Endothelial cell of hepatic sinusoid (primary cell): ENCODE measurements around the gene GADD45B.
"Not testable (repeated sequence)": the region's sequence is repeated elsewhere in the genome, so short reads cannot be mapped to it uniquely, and the experiment has no call there.

Experiments used
- in situ Hi-C: cut with HindIII; loops from 2 replicates; pipeline ENCODE4 v1.10.0; 2017; ENCODE audit warnings: low sequenced_read_pairs

The GADD45B gene

DNA sequence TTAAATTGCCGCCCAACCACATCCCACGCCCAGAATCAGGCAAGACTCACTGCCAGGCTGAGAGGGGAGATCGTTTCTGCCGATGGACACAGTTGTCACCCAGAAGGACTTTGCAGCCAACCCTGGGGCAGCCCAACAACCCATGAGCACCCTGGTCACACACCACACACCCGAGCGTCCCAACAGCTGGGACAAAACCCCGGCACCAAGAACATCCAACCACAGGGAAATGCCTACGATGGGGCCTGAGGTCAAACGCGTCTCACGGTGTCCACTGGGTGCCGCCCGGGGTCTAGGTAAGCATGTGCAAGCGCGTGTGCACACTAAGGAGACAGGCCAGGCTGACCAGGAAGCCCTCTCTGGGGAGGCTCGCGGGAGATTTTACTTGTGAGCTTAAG lies 32.1 kb upstream of the GADD45B start:
- in situ Hi-C loops: no loop called here

DNA sequence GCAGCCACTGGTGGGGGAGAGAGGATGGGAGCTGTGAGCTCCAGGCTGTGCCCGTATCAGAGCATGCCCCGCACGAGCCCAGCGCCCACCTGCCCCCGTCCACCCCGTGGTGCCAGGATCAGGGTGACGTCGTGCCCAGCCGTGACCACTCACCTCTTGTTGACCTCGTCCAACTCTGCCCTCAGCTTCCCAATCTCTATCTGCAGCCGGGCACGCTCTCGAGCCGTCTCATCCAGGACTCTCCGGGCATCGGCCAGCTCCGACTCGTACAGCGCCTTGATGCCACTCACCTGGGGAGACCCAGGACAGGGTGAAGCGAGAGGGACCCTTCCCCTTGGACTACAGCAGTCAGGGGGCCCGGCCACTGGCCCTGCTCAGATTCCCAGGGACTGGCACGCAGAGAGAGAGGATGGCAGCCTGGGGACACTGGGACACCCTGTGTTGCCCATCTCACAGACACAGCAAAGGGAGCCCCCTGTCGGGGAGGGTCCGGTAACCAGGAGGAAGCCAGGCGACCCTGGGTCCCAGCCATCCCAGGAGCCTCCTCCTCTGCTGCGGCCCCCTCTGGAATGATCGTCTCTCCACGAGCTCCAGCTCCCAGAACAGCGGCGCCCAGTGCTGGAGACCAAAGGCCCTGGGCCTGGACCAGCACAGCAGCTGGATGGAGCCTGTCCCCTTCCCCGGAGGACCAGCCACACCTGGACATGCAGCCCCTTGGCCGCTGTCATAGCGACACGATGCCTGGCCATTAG lies 31.5 kb upstream of the GADD45B start:
- in situ Hi-C loops: no loop called here

DNA sequence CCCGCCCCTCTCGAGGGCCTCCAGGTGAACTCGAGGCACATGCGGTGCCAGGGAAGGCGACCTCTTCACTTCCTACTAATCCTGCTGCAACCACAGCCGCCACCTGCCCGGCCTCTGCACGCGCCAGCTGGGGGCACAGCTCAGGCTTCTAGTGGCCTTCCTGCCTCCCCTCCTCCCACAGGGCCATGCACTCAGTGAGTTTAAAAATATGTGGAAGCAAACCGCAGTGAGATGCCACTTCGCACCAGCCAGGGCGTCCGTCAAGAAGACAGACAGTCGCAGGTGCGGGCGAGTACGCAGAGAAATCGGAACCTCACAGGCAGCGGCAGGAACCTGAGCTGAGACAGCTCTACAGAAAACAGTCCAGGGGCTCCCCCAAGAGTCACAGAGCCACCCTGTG lies 29.5 kb upstream of the GADD45B start:
- in situ Hi-C loops: no loop called here

DNA sequence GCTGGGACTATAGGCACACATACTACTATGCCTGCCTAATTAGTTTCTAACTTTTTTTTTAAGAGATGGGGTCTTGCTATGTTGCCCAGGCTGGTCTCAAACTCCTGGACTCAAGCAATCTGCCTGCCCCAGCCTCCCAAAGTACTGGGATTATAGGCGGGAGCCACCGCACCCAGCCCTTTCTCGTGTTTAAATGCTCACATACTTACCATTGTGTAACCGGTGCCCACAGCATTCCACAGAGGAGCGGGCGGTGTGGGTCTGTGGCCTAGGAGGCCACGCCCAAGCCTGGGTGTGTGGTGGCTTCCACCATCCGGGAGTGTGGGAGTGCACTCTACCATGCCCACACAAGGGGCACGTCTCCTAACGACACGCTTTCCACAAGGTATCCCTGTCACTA lies 26.9 kb upstream of the GADD45B start:
- in situ Hi-C loops: no loop called here

DNA sequence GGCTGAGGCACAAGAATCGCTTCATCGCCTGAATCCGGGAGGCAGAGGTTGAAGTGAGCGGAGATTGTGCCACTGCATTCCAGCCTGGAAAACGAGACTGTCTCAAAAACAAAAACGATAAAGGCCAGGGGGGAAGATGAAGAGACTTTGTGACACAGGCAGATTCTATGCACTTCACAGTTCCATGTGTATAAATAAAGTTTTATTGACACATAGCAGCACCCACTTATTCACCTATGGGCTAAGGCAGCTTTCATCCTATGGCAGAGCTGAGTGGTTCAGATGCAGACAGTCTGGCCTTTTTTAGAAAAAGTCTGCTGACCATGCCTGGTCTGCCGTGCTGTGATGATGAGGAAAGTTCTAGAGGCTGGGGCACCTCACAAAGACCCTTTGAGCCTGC lies 24.8 kb upstream of the GADD45B start:
- in situ Hi-C loops: no loop called here

DNA sequence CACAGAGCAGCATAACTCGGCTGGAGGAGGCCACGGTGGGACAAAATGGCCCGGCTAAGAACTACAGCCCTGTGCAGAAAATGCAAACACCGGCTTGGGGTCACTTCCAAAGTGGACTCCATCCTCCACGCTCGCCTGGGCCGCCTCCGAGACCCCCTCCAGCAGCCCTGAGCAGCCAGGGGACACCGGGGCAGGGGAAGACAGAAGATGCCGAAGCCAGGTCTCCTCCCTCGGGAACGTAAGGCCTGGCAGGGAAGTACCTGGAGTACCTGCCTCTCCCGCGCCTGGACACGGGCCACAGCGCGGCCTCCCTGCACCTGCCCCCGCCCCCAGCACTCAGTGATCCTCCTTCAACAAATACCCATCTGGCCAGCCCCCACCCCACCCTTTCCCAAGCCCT lies 24.2 kb upstream of the GADD45B start:
- in situ Hi-C loops: no loop called here

DNA sequence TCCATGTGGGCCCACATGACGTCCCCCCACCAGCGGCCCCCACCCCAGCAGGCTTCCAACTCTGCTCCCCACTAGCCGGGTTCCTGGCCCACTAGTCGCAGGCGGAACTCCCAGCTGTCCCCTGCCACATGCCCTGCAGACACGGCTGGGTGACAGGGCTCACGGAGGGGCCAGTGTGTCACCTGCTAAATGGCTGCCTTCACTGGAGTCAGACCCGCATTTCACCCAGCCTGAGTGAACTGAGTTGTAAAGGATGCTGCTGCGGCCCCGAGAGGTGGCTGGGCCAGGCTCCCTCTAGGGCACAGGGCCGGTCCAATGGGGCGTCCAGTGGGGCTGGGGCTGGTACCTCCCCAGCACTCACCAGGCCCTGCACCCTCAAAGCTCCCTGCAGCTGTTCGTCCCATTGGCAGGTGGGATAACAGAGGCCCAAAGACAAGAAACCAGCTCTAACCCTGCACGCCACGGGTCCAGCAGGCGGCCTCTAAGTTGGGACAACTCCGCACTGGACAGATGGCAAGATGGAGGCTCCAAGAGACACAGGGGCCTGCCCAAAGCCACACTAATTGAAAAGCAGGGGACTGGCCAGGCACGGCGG lies 22.4 kb upstream of the GADD45B start:
- in situ Hi-C loops: no loop called here

DNA sequence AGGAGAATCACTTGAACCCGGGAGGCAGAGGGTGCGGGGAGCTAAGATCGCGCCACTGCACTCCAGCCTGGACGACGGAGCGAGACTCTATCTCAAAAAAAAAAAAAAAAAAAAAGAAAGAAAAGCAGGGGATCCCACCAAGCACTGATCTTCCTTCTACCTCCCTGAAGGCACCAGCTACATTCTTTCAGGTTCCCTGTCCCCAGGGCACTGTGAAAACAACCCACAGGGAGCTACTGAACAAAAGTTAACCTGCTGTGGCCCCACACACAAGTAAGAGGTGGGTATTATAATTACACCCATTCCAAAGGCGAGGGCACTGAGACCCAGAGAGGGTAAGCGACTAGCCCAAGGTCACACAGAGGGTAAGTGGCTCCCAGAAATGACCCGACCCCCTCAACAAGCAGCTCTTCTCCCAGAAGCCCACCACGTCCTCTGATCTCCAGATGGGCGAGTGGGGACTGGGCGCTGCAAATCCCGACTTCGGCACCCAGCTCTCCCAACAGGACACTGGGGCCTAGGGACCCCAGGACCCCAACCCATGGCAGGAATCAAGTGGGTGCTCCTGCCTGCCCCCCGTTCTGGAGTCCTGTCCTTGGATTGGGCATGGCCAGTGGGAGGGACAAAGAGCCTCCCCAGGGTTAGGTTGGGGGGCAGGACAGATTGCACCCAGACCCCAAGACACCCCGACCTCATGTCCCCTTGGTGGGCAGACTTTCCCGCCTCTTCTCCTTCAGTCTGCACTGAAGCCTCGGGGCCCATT lies 21.5 kb upstream of the GADD45B start:
- in situ Hi-C loops: no loop called here

DNA sequence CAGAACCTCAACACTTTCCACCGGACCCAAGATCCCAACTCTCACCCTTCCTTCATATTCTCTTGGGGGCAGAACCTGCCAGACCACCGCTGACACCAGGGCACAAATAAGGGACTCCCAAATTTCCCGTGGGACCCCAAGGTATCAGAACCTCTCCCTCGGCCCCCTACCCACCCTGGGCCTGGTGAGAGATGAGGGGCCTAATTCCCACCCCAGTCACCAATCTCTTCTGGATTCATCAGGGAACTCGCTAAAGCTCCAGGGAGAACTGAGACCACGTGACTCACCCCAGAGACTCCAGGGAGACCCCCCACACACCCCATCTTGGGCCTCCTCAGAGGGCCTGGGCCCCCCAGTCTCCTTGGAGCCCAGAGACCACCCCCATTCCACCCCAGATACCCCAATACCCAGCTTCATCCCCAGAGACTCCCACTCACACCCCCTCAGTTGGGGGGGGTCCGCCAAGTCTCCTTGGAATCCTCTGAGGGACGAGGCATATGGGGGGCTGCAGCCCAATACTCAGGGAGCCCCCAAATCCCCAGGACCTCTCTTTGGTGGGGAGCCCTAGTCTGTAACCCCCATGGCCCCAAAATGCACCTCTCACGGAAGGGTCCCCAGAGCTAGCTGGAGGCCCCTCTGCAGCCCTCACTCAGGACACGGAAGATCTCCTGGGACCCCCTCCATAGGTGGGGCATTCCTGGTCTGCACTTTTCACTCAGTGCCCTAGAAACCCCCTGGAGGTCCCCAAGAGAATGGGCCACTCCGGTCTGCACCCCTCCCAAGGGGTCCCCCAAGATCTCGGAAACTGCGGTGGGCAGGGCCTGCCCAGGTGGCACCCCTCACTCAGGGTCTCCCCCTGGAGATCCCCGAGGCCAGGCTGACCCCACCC lies 20.7 kb upstream of the GADD45B start:
- in situ Hi-C loops: no loop called here

DNA sequence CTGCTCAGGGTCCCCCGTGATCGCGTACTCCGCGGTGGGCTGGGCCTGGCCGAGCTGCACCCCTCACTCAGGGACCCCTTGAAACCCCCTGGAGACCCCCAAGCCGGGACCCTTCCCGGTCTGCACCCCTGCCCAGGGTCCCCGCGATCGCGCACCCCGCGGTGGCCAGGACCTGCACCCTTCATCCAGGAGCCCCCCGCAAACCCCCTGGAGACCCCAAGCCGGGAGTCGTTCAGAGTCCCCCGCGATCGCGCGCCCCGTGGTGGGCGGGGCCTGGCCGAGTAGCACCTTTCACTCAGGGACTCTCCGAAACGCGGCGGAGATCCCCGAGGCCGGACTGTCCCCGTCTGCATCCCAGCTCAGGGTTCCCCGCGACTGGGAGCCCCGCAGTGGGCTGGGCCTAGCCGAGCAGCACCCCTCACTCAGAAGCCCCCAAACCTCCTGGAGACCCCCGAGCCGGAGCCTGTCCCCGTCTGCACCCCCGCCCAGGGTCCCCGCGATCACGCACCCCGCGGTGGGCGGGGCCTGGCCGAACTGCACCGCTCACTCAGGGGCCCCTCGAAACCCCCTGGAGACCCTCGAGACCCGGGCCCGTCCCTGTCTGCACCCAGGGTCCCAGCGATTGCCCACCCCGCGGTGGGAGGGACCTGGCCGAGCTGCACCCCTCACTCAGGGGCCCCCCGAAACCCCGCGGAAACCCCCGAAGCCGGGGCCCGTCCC lies 19.9 kb upstream of the GADD45B start:
- in situ Hi-C loops: no loop called here

DNA sequence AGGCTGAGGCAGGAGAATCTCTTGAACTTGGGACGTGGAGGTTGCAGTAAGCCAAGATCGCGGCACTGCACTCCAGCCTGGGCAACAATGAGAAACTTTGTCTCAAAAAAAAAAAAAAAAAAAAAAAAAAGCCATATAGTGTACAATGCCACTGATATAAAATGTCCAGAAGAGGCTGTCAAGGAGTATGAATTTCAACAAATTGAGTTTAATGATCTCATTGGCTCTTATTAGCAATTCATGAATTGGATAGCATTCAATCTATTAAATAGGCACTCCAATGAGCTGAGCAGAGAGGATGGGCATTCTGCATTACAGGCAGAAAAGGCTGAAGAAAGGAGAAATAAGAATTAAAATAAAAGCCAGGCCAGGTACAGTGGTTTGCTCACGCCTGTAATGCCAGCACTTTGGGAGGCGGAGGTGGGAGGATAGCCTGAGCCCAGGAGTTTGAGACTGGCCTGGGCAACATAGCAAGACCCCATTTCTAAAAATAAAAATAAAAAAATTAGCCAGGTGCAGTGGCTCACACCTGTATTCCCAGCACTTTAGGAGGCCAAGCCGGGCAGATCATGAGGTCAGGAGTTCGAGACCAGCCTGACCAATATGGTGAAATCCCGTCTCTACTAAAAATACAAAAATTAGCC lies 18.4 kb upstream of the GADD45B start:
- in situ Hi-C loops: no loop called here

DNA sequence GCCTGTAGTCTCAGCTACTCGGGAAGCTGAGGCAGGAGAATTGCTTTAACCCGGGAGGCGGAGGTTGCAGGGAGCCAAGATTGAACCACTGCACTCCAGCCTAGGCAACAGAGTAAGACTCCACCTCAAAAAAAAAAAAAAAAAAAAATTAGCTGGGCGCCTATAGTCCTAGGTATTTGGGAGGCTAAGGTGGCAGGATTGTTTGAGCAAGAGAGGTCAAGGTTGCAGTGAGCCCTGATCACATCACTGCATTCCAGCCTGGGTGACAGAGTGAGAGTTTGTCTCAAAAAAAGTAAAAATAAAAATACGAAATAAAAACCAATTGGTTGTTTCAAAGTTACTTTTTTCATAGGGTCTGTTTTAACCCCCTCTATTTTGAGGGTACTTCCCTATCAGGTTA lies 17.9 kb upstream of the GADD45B start:
- in situ Hi-C loops: no loop called here

DNA sequence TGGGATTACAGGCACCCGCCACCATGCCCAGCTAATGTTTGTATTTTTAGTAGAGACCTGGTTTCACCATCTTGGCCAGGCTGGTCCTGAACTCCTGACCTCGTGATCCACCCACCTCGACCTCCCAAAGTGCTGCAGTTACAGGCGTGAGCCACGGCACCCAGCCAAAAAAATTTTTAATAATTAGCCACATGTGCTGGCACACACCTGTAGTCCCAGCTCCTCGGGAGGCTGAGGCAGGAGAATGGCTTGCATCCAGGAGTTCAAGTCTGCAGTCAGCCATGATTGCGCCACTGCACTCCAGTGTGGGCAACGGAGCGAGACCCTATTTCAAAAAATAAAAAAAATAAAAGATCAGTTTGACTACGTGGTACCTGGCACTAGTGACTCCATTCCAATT lies 17.2 kb upstream of the GADD45B start:
- in situ Hi-C loops: not testable (repeated sequence)

DNA sequence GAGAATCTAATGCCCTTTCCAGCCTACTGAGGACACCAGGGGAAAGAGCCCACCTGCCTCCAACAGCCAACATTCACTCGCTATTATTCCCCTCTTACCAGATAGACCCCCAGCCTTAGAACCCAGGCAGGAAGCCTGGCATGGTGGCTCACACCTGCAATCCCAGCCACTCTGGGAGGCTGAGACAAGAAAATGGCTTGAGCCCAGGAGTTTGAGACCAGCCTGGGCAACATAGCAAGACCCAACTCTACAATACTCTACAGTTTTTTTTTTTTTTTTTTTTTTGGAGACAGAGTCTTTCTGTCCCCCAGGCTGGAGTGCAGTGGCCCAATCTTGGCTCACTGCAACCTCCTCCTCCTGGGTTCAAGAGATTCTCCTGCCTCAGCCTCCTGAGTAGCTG lies 15.7 kb upstream of the GADD45B start:
- in situ Hi-C loops: no loop called here

DNA sequence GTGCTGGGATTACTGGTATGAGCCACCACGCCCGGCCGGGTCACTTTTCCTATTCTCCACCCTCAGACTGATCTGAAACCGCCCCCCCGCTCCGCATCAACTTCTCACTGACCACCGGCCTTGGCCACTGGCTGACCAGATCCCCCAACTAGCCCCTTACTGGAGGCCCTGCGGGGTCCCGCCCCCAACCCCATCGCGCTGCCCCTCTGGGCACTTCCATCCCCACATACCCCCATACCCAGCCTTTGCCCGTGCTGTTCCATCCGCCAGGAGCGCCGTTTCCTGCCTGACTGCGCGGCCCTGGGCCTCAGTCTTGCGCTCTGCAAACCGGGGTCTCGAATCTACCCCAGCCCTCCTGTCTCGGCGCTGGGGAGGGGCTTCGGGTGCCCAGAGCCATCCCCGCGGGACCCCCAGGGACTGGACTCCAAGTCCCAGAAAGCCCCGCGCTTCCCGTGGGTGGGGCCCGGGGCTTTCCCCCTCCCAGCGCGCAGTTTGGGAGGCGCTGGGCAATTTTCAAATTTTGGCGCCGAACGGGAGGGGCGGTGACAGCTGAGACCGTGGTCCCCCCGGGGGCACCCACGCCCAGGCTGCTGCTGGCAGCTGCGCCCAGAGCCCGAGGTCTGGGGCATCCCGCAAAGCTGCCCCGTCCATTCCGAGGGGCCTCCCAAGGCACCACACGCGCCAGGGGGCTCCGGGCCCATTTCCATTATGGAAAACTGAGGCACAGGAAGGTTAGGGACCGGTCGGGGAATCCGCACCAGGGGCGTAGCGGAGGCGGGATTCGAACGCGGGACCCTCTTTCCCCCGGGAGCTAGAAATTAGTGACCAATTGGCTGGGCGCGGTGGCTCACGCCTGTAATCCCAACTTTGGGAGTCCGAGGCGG lies 13.9 kb upstream of the GADD45B start:
- in situ Hi-C loops: no loop called here

DNA sequence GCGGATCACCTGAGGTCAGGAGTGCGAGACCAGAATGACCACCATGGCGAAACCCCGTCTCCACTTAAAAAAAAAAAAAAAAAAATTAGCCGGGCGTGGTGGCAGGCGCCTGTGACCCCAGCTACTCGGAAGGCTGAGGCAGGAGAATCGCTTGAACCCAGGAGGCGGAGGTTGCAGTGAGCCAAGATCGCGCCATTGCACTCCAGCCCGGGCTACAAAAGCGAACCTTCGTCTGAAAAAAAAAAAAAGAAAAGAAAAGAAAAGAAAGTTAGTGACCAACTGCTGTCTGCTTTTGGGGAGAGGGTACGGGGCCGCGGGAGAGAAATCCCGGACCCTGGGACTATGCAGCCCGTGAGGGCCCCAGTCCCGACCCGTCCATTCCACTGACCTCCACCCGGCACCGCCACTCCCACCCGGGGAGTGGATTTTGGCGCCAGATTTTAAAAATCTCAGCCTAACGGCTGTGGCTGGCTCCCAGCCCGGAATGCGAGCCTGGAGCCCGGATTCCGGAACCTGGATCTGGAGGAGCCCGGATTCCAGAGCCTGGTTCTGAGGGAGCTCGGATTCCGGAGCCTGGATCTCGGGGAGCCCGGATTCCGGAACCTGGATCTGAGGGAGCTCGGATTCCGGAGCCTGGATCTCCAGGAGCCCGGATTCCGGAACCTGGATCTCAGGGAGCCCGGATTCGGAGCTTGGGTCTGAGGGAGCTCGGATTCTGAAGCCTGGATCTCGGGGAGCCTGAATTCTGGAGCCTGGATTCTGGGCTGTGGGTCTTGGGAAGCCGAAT lies 13.1 kb upstream of the GADD45B start:
- in situ Hi-C loops: no loop called here

DNA sequence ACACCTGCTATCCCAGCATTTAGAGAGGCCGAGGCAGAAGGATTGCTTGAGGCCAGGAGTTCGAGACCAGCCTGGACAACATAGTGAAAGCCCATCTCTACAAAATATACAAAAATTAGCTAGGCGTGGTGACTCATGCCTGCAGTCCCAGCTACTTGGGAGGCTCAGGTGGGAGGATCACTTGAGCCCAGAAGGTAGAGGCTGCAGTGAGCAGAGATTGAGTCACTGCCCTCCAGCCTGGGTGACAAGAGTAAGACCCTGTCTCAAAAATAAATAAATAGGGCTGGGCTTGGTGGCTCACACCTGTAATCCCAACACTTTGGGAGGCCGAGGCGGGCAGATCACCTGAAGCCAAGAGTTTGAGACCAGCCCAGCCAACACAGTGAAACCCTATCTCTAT lies 12.2 kb upstream of the GADD45B start:
- in situ Hi-C loops: not testable (repeated sequence)

DNA sequence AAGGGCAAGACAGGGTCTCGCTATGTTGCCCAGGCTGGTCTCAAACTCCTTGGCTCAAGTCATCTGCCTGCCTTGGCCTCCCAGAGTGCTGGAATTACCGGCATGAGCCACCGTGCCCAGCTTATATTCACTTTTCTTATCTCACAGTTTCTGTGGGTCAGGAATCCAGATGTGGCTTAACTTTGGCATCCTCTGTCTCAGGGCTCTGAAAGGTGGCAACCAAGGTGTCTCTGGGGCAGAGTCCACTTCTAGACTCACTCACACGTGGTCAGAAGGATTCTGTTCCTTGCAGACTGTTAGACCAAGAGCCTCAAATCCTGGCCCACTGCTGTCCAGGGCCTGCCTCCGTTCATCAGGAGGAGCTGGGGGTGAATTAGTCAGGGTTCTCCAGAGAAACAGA lies 11.5 kb upstream of the GADD45B start:
- in situ Hi-C loops: no loop called here
